Common myeloid progenitor, CD34-positive (primary cell): ENCODE measurements around the gene RIPOR3.
A peak's percentile ranks its signal among the peaks of the same experiment; 100 is the strongest.

Experiments used
- CTCF ChIA-PET: fragments of 350-600 bp; sonication (Branson Sonifier 250); formaldehyde crosslinking; loops from one replicate; lab custom pipeline; 2021; ENCODE audit warnings: antibody characterized with exemption; lab: Charles Lee
- POLR2A ChIA-PET: fragments of 350-600 bp; sonication (Branson Sonifier 250); formaldehyde crosslinking; loops from one replicate; lab custom pipeline; 2021; ENCODE audit warnings: antibody characterized with exemption; lab: Charles Lee
- DNase-seq, 3 donors: peaks; one replicate each; pipeline versions ENCODE4 v3.0.0 to v3.0.0-alpha.2; 2013
- H3K27ac ChIP-seq, 2 experiments: 1 replicate in 1 of 2; 2 replicates in 1 of 2; pipeline ENCODE4 v1.7.0; 2013; ENCODE audit warnings: inconsistent platforms in 2 of 2, low read length in 2 of 2, mild to moderate bottlenecking in 2 of 2, low read depth in 1 of 2, moderate library complexity in 1 of 2; ENCODE audit not compliant: severe bottlenecking in 2 of 2, insufficient read depth in 1 of 2, poor library complexity in 1 of 2
- H3K27me3 ChIP-seq, 5 experiments: replicated peaks in 2 of 5; 1 replicate in 3 of 5; 2 replicates in 2 of 5; pipeline versions ENCODE4 v1.6.1 to v1.7.0; 2013; ENCODE audit warnings: low read length in 4 of 5, mild to moderate bottlenecking in 2 of 5, moderate library complexity in 2 of 5, inconsistent platforms in 1 of 5; ENCODE audit not compliant: insufficient read depth in 5 of 5, control insufficient read depth in 4 of 5
- H3K36me3 ChIP-seq, 4 experiments: 1 replicate in 2 of 4; 2 replicates in 2 of 4; pipeline versions ENCODE4 v1.6.1 to v1.7.0; 2013; ENCODE audit warnings: low read length in 3 of 4, control low read depth in 1 of 4, mild to moderate bottlenecking in 1 of 4; ENCODE audit not compliant: control insufficient read depth in 4 of 4, insufficient read depth in 4 of 4
- H3K4me1 ChIP-seq, 4 experiments: 1 replicate in 3 of 4; 2 replicates in 1 of 4; pipeline versions ENCODE4 v1.6.1 to v1.7.1; 2013; ENCODE audit warnings: low read length in 3 of 4, mild to moderate bottlenecking in 3 of 4, control low read depth in 1 of 4, inconsistent platforms in 1 of 4, moderate library complexity in 1 of 4; ENCODE audit not compliant: control insufficient read depth in 4 of 4, insufficient read depth in 4 of 4; ENCODE audit errors: control extremely low read depth in 1 of 4
- H3K4me3 ChIP-seq, 7 experiments: 1 replicate in 4 of 7; 2 replicates in 3 of 7; pipeline versions ENCODE4 v1.5.1 to v1.7.0; 2013; ENCODE audit warnings: mild to moderate bottlenecking in 7 of 7, low read length in 6 of 7, moderate library complexity in 6 of 7, inconsistent platforms in 2 of 7, low read depth in 2 of 7, control low read depth in 1 of 7; ENCODE audit not compliant: insufficient read depth in 4 of 7, control insufficient read depth in 1 of 7; ENCODE audit errors: extremely low read depth in 1 of 7
- H3K9me3 ChIP-seq, 5 experiments: 1 replicate in 4 of 5; 2 replicates in 1 of 5; pipeline versions ENCODE4 v1.6.1 to v1.7.1; 2013; ENCODE audit warnings: low read length in 4 of 5, mild to moderate bottlenecking in 2 of 5, inconsistent platforms in 1 of 5, low read depth in 1 of 5, moderate library complexity in 1 of 5; ENCODE audit not compliant: control insufficient read depth in 4 of 5, insufficient read depth in 2 of 5; ENCODE audit errors: control extremely low read depth in 1 of 5
- WGBS: methylation state at CpG from one replicate; pipeline ENCODE4 v1.1.5; 2013; ENCODE audit not compliant: insufficient coverage; 5-methylcytosine and 5-hydroxymethylcytosine counted together

Gene RIPOR3

GRCh38 chr20:50668798-50669197 lies 22.5 kb downstream of the RIPOR3 start:
- no peak overlapping the region for H3K4me3 ChIP-seq
- DNase-seq, result no peak
- H3K36me3 ChIP-seq, result no peaks in the 10 kb centered on the region
- no peaks in the 10 kb centered on the region for H3K4me1 ChIP-seq
- ChIA-PET POLR2A (no interaction called here), CTCF (no interaction called here)
- 100% methylated on average over 4 of the region's 4 CpGs for WGBS
- no peak overlapping the region for H3K27ac ChIP-seq
- H3K27me3 ChIP-seq, result no peaks in the 10 kb centered on the region
- no peaks in the 10 kb centered on the region for H3K9me3 ChIP-seq

DNA sequence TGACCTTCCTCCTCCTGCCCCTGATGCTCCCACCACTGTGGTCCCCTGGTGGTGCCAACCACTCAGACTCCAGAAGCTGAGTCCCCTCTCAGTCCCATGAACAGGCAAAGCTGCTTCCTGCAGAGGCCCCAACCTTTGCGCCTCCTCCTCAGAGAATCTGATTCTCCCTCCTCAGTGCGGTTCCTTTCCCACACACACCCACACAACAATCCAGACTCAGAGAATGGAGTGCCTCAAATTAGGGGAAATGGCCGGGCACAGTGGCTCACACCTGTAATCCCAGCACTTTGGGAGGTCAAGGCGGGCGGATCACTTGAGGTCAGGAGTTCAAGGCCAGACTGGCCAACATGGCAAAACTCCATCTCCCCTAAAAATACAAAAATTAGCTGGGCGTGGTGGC lies 23.0 kb downstream of the RIPOR3 start:
- no peaks in the 10 kb centered on the region for H3K4me1 ChIP-seq
- 93% methylated on average over 5 of the region's 6 CpGs for WGBS
- DNase-seq, result no peak
- no peaks in the 10 kb centered on the region for H3K36me3 ChIP-seq
- POLR2A ChIA-PET, result no interaction called here
- no peaks in the 10 kb centered on the region for H3K27me3 ChIP-seq
- H3K27ac ChIP-seq, result no peak overlapping the region
- CTCF ChIA-PET, result interaction anchor here (0.6 to 1.6 kb wide), 2 partner anchors 28 to 49 kb away, joined by 3 read pairs; no protein-coding TSS in a partner anchor
- no peak overlapping the region for H3K4me3 ChIP-seq
- H3K9me3 ChIP-seq, result no peaks in the 10 kb centered on the region

- H3K4me3 ChIP-seq, result no peak overlapping the region
- WGBS, result 96% methylated on average over 5 of the region's 9 CpGs
- H3K27ac ChIP-seq, result no peak overlapping the region
- no peaks in the 10 kb centered on the region for H3K36me3 ChIP-seq
- no peak for DNase-seq
- H3K9me3 ChIP-seq, result no peaks in the 10 kb centered on the region
- POLR2A ChIA-PET, result no interaction called here
- no peaks in the 10 kb centered on the region for H3K27me3 ChIP-seq
- H3K4me1 ChIP-seq, result peaks cover 0 to under 1% (median 0%) of the 10 kb centered on the region in 4 experiments
- CTCF ChIA-PET, result interaction anchor here (0.9 to 1.8 kb wide), 5 partner anchors 12 to 83 kb away, joined by 3 to 9 read pairs (median 3); no protein-coding TSS in a partner anchor
Measured at GRCh38 chr20:50666709-50667298, 24.5 kb downstream of the RIPOR3 start.

DNA sequence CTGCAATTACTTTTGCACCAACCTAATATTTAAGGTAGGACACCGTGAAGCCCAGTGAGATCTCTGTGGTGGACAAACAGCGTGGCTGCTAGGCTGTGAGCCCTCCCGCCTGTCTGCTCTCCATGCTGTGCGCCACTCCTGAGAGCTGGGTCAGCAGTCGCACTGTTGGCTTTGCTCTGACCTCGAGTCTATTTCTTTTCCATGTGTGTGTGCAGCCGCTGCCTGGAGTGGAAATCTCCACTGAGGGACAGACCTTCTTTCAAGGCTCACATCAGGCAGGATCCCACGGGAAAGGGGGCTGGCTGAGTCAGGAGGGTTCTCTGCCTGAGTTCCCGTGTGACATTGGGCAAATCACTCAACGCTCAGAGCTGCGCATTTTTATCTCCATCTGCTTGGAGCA lies 27.1 kb downstream of the RIPOR3 start:
- no peaks in the 10 kb centered on the region for H3K36me3 ChIP-seq
- H3K9me3 ChIP-seq, result no peaks in the 10 kb centered on the region
- WGBS, result 97% methylated on average over 11 of the region's 11 CpGs
- peaks cover 0 to 7% (median 3%) of the 10 kb centered on the region in 4 experiments for H3K4me1 ChIP-seq
- H3K27me3 ChIP-seq, result no peaks in the 10 kb centered on the region
- no peak overlapping the region for H3K4me3 ChIP-seq
- no peak overlapping the region for H3K27ac ChIP-seq
- DNase-seq, result no peak
- ChIA-PET CTCF (interaction anchor here (0.9 to 3.3 kb wide), 4 partner anchors 12 to 86 kb away, joined by 3 to 17 read pairs (median 6); no protein-coding TSS in a partner anchor), POLR2A (no interaction called here)

GRCh38 chr20:50663095-50663821 lies 28.1 kb downstream of the RIPOR3 start:
- CTCF ChIA-PET, result interaction anchor here (1.0 to 3.3 kb wide), 5 partner anchors 9 to 87 kb away, joined by 3 to 17 read pairs (median 5); no protein-coding TSS in a partner anchor

GRCh38 chr20:50659975-50660670 lies 31.2 kb downstream of the RIPOR3 start:
- no peaks in the 10 kb centered on the region for H3K27me3 ChIP-seq
- no peak overlapping the region for H3K4me3 ChIP-seq
- ChIA-PET POLR2A (interaction anchor here (0.6 kb wide), 1 partner anchor 335 kb away, joined by 3 read pairs; no protein-coding TSS in a partner anchor), CTCF (interaction anchor here (0.5 to 1.5 kb wide), 7 partner anchors 14 to 408 kb away, joined by 3 to 6 read pairs (median 3); no protein-coding TSS in a partner anchor)
- no peak for DNase-seq
- no peaks in the 10 kb centered on the region for H3K9me3 ChIP-seq
- H3K36me3 ChIP-seq, result no peaks in the 10 kb centered on the region
- WGBS, result 100% methylated on average over 3 of the region's 6 CpGs
- H3K4me1 ChIP-seq, result peaks cover 0 to 7% (median 3%) of the 10 kb centered on the region in 4 experiments
- H3K27ac ChIP-seq, result no peak overlapping the region

More at GRCh38 chr20:50663095-50663821, 28.1 kb downstream of the RIPOR3 start:
- peaks cover 0 to 7% (median 3%) of the 10 kb centered on the region in 4 experiments for H3K4me1 ChIP-seq
- no peaks in the 10 kb centered on the region for H3K27me3 ChIP-seq
- peak; percentile 31 to 51 (median 48) for DNase-seq
- H3K36me3 ChIP-seq, result no peaks in the 10 kb centered on the region
- POLR2A ChIA-PET, result interaction anchor here (0.5 kb wide), 1 partner anchor 33 kb away, joined by 3 read pairs; no protein-coding TSS in a partner anchor
- H3K4me3 ChIP-seq, result no peak overlapping the region
- WGBS, result 91% methylated on average over 8 of the region's 10 CpGs
- H3K27ac ChIP-seq, result no peak overlapping the region
- H3K9me3 ChIP-seq, result no peaks in the 10 kb centered on the region
